ENCODE measurements around the gene IPO11.

DNA sequence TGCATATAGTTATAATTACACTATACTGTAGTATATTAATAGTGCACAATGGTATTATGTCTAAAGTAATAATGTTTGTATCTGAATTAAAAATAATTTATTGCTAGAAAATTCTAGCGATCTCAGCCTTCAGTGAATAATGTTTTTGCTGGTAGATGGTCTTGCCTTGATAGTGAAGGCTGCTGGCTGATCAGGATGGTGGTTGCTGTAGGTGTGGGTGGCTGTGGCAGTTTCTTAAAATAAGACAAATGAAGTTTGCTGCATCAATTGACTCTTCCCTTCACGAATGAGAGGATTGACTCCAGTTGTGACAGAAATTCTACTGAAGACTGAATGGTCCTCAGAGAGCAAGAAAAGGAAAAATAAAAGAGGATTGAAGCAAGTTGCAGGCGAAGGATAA is 146.4 kb downstream of the IPO11 start:
- TF ChIP-seq, protein P1, sequence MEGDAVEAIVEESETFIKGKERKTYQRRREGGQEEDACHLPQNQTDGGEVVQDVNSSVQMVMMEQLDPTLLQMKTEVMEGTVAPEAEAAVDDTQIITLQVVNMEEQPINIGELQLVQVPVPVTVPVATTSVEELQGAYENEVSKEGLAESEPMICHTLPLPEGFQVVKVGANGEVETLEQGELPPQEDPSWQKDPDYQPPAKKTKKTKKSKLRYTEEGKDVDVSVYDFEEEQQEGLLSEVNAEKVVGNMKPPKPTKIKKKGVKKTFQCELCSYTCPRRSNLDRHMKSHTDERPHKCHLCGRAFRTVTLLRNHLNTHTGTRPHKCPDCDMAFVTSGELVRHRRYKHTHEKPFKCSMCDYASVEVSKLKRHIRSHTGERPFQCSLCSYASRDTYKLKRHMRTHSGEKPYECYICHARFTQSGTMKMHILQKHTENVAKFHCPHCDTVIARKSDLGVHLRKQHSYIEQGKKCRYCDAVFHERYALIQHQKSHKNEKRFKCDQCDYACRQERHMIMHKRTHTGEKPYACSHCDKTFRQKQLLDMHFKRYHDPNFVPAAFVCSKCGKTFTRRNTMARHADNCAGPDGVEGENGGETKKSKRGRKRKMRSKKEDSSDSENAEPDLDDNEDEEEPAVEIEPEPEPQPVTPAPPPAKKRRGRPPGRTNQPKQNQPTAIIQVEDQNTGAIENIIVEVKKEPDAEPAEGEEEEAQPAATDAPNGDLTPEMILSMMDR (IDR thresholded peaks at IDR 0.05): no peak
- TF ChIP-seq POLR2A (IDR thresholded peaks at IDR 0.05) (no peak), EP300 (IDR thresholded peaks at IDR 0.05) (no peak)

Measured in ovary (tissue), 3 donors.